SK-N-SH (cell line): ENCODE measurements around the gene C1QL4. TPM values are rescaled to one million over a fixed set of nuclear protein-coding genes. Genes with fewer than 3 reads are reported as not detected.
A peak's percentile ranks its signal among the peaks of the same experiment; 100 is the strongest.

Source experiments
- CTCF ChIA-PET: fragments of 300-600, 350-600 bp; formaldehyde crosslinking; extraction: SDS; loops from one replicate; lab custom pipeline; 2021; lab: Yijun Ruan, JAX
- POLR2A ChIA-PET: fragments of 350-600 bp; sonication (Branson Sonifier 250); formaldehyde crosslinking; extraction: SDS; loops from one replicate; lab custom pipeline; 2020; ENCODE audit warnings: antibody characterized with exemption, inconsistent platforms; lab: Yijun Ruan, JAX
- DNase-seq: peaks from one replicate; pipeline ENCODE4 v3.0.0; 2012
- H2AFZ ChIP-seq: fragments of 200-600 bp; sonication (generic); 2 replicates; pipeline ENCODE4 v1.8.1; 2016; ENCODE audit warnings: antibody characterized with exemption, mild to moderate bottlenecking, low read depth
- H3F3A ChIP-seq: fragments of 200-600 bp; sonication (generic); replicated peaks from 2 replicates; pipeline ENCODE3; 2016; ENCODE audit warnings: antibody characterized with exemption, mild to moderate bottlenecking; ENCODE audit not compliant: insufficient read depth
- H3K27ac ChIP-seq, 2 experiments: fragments of 200-500 bp in 1 of 2; fragments of 200-600 bp in 1 of 2; sonication (Bioruptor generic) in 1 of 2; sonication (generic), shearing (Covaris generic) in 1 of 2; 2 replicates each; pipeline versions ENCODE4 v1.5.1 to v1.6.1; 2014 to 2016; ENCODE audit warnings: low read depth in 2 of 2, inconsistent platforms in 1 of 2, low read length in 1 of 2, mild to moderate bottlenecking in 1 of 2, mixed read lengths in 1 of 2
- H3K27me3 ChIP-seq: fragments of 200-600 bp; sonication (generic), shearing (Covaris generic); 2 replicates; pipeline ENCODE4 v1.6.1; 2016; ENCODE audit warnings: mixed run types; ENCODE audit not compliant: insufficient read depth
- H3K36me3 ChIP-seq, 2 experiments: fragments of 200-500 bp in 1 of 2; fragments of 200-600 bp in 1 of 2; sonication (Bioruptor generic) in 1 of 2; sonication (generic) in 1 of 2; replicated peaks in 1 of 2; 2 replicates each; pipeline versions ENCODE3 to v1.5.1; 2014 to 2016; ENCODE audit warnings: low read length in 1 of 2, mild to moderate bottlenecking in 1 of 2; ENCODE audit not compliant: insufficient read depth in 2 of 2, control insufficient read depth in 1 of 2
- H3K4me1 ChIP-seq, 2 experiments: fragments of 200-500 bp in 1 of 2; fragments of 200-600 bp in 1 of 2; sonication (Bioruptor generic) in 1 of 2; sonication (generic), shearing (Covaris generic) in 1 of 2; 2 replicates each; pipeline versions ENCODE4 v1.5.1 to v1.6.1; 2014 to 2016; ENCODE audit warnings: low read depth in 1 of 2, low read length in 1 of 2, mixed run types in 1 of 2; ENCODE audit not compliant: insufficient read depth in 2 of 2, control insufficient read depth in 1 of 2
- H3K4me2 ChIP-seq: fragments of 200-600 bp; sonication (generic), shearing (Covaris generic); 2 replicates; pipeline ENCODE4 v1.6.1; 2017; ENCODE audit warnings: mixed run types
- H3K4me3 ChIP-seq, 2 experiments: fragments of 200-500 bp in 1 of 2; fragments of 200-600 bp in 1 of 2; sonication (Bioruptor generic) in 1 of 2; sonication (generic), shearing (Covaris generic) in 1 of 2; 2 replicates each; pipeline versions ENCODE4 v1.5.1 to v1.8.1; 2014 to 2016; ENCODE audit warnings: low read depth in 2 of 2, inconsistent platforms in 1 of 2, low read length in 1 of 2, mild to moderate bottlenecking in 1 of 2, mixed read lengths in 1 of 2, moderate library complexity in 1 of 2
- H3K79me2 ChIP-seq: fragments of 200-600 bp; sonication (generic); 2 replicates; pipeline ENCODE4 v1.8.1; 2017; ENCODE audit warnings: mild to moderate bottlenecking; ENCODE audit not compliant: insufficient read depth
- H3K9ac ChIP-seq: fragments of 200-600 bp; sonication (generic); 2 replicates; pipeline ENCODE4 v1.6.1; 2017; ENCODE audit warnings: mixed run types
- H3K9me2 ChIP-seq: fragments of 200-600 bp; sonication (generic); 2 replicates; pipeline ENCODE4 v1.6.1; 2017; ENCODE audit warnings: mixed run types
- H3K9me3 ChIP-seq: fragments of 200-600 bp; sonication (generic); 2 replicates; pipeline ENCODE4 v1.6.1; 2017; ENCODE audit warnings: mixed run types, mild to moderate bottlenecking, moderate library complexity
- H4K20me1 ChIP-seq: fragments of 200-600 bp; sonication (generic); 2 replicates; pipeline ENCODE4 v1.6.1; 2017; ENCODE audit warnings: mild to moderate bottlenecking, mixed run types; ENCODE audit not compliant: insufficient read depth
- CHD2 ChIP-seq: fragments of 150-350 bp; IDR thresholded peaks from 2 replicates; pipeline ENCODE4 v1.6.1; 2018; ENCODE audit warnings: low read length; ENCODE audit not compliant: partially characterized antibody
- CTCF ChIP-seq: fragments of 200-600 bp; sonication (generic); IDR thresholded peaks from 2 replicates; pipeline ENCODE4 v1.6.1; 2017; ENCODE audit warnings: antibody characterized with exemption, mild to moderate bottlenecking, moderate library complexity
- ELF1 ChIP-seq: IDR thresholded peaks from 2 replicates; pipeline ENCODE4 v1.4.0; 2012
- EP300 ChIP-seq, 2 experiments: IDR thresholded peaks; 2 replicates each; pipeline versions ENCODE4 v1.4.0 to v1.6.1; 2012; ENCODE audit warnings: borderline replicate concordance in 1 of 2, low read depth in 1 of 2, low read length in 1 of 2
- JUND ChIP-seq: IDR thresholded peaks from 2 replicates; pipeline ENCODE4 v1.4.0; 2012
- MAX ChIP-seq: IDR thresholded peaks from 2 replicates; pipeline ENCODE4 v1.4.0; 2012; ENCODE audit warnings: low read depth
- MXI1 ChIP-seq: IDR thresholded peaks from 2 replicates; pipeline ENCODE4 v1.6.1; 2012; ENCODE audit warnings: mild to moderate bottlenecking, low read depth, low read length, improper control_type of control experiment
- PBX3 ChIP-seq: IDR thresholded peaks from 2 replicates; pipeline ENCODE4; 2012
- RCOR1 ChIP-seq: fragments of 150-350 bp; IDR thresholded peaks from 2 replicates; pipeline ENCODE4 v1.6.1; 2017; ENCODE audit warnings: antibody characterized with exemption, low read length
- REST ChIP-seq: IDR thresholded peaks from 2 replicates; pipeline ENCODE4 v1.6.1; 2012; ENCODE audit warnings: mild to moderate bottlenecking, low read depth, low read length, moderate library complexity
- RXRA ChIP-seq: IDR thresholded peaks from 2 replicates; pipeline ENCODE4 v1.4.0; 2012; ENCODE audit warnings: low read depth, mild to moderate bottlenecking, borderline replicate concordance
- TAF1 ChIP-seq: IDR thresholded peaks from 2 replicates; pipeline ENCODE4 v1.6.1; 2012; ENCODE audit warnings: low read depth, mild to moderate bottlenecking, low read length, moderate library complexity, borderline replicate concordance
- TEAD4 ChIP-seq: IDR thresholded peaks from 2 replicates; pipeline ENCODE4 v1.4.0; 2012; ENCODE audit warnings: mild to moderate bottlenecking, borderline replicate concordance; ENCODE audit not compliant: insufficient read depth
- USF1 ChIP-seq: IDR thresholded peaks from 2 replicates; pipeline ENCODE4 v1.4.0; 2012; ENCODE audit warnings: low read depth, borderline replicate concordance
- ZBTB33 ChIP-seq: IDR thresholded peaks from 2 replicates; pipeline ENCODE4 v1.4.0; 2012; ENCODE audit warnings: low read depth, borderline replicate concordance
- WGBS: methylation state at CpG from one replicate; pipeline ENCODE4 v1.1.6; 2017; ENCODE audit warnings: low lambda C conversion rate; 5-methylcytosine and 5-hydroxymethylcytosine counted together
- polyA plus RNA-seq, 3 experiments: library from polyadenylated mRNA; depleted of rRNA; stranded (reverse); fragments of >200 nt; gene quantifications; 2 replicates each; pipeline ENCODE4 v1.2.3, GENCODE V29; 2012
- TF ChIP-seq, protein P1 (sequence below): fragments of 150-350 bp; IDR thresholded peaks from 2 replicates; pipeline ENCODE4 v1.6.1; 2016; ENCODE audit warnings: mild to moderate bottlenecking, low read depth, low read length
- TF ChIP-seq, protein P2 (sequence below): fragments of 150-350 bp; IDR thresholded peaks from 2 replicates; pipeline ENCODE4 v1.6.1; 2017; ENCODE audit warnings: antibody characterized with exemption, low read length, low read depth, borderline replicate concordance

The C1QL4 gene
- polyA plus RNA-seq (2012; rRNA removed), result 9.8 and 14.6 TPM in 2 replicates
- 6.4 and 10.9 TPM in 2 replicates for polyA plus RNA-seq (2012; cell fraction: cytosol; rRNA removed)
- 16.9 and 21.6 TPM in 2 replicates for polyA plus RNA-seq (2012; cell fraction: nucleus; rRNA removed)

DNA sequence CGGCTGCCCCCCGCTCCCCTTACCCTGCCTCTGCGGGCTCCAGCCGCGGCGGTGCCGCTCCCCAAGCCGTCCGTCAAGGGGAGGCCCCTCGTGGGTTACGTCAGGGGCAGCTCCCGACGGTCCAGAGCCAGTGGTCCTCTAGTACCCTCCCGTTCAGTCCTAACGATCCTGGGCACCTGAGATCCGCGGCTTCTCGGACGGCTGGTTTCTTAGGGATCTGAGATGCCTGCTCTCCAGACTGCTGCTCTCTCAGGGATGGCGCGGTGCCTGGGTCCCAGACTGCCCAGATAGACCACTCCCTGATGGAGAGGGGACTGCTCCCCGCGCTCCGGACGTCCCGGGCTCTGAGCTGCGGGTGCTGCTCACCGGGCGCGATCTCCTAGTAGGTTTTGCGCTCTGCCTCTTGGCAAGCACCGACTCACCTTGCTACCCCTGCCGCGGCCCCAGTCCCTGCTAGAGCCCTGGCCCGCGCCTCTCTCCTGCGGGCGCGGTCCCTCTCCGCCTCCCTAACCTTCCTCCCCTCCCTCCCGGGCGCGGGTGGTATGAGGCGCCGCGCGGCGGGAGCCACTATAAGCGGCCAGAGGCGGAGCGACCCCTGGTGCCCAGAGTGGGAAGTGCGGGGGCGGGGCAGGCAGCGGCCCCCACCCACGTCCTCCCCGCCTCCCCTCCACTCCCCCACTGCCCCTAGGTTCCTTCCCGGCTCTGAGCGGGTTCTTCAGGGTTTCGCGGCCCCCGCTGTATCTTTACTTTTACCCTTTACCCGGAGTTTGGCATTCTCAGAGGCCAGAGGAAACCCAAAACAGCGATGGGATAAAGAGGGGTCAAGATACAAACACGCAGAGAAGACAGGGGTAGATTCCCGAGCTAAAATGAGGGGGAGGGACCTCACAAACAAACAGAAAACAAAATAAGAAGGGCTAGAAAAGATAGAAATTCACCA, at the start of gene C1QL4:
TSS of gene C1QL4 (minus strand) at position 544 of the 940 bp plus-strand sequence. CDS start 711 bp downstream, outside the sequence.
- Histone ChIP-seq H3K27me3 (no peaks in the 10 kb centered on the region), H3K9me3 (no peaks in the 10 kb centered on the region), H4K20me1 (no peaks in the 10 kb centered on the region), H3K79me2 (no peaks in the 10 kb centered on the region), H3K9ac (peak within 1 kb of the TSS; percentile 77), H2AFZ (peak within 1 kb of the TSS; percentile 98), H3K4me1 (peaks cover 0 to 9% of the 10 kb centered on the region in 2 experiments; a peak in 1 of 4 replicates), H3K36me3 (no peaks in the 10 kb centered on the region), H3K4me2 (peak within 1 kb of the TSS; percentile 99), H3K4me3 (peak within 1 kb of the TSS; percentile 69 to 97), H3K27ac (no peak within 1 kb of the TSS), H3F3A (peaks cover 17% of the 10 kb centered on the region), H3K9me2 (no peaks in the 10 kb centered on the region)
- ChIA-PET POLR2A (interaction anchor here (0.9 to 2.6 kb wide), 3 partner anchors 10 to 44 kb away, joined by 3 to 8 read pairs (median 6); partner anchors contain the start of genes DNAJC22 and TROAP), CTCF (interaction anchor here (0.6 to 15.9 kb wide), 28 partner anchors 10 to 275 kb away, joined by 3 to 658 read pairs (median 4); partner anchors contain the start of genes DNAJC22, PRPH and TROAP)
- peak; percentile 99 for DNase-seq
- WGBS, result 5% methylated on average over 32 of the region's 65 CpGs
- TF ChIP-seq CTCF (peak; percentile 84), PBX3 (no peak), ELF1 (no peak), REST (no peak), USF1 (no peak), MAX (no peak), EP300 (IDR thresholded peaks at IDR 0.05; ENCODE audit: borderline replicate concordance in 1 of 2, low read depth in 1 of 2, low read length in 1 of 2) (no peak), RCOR1 (0 out of 2 replicates have a peak, but pooled peaks have one; percentile 28), ZBTB33 (no peak), CHD2 (peak; percentile 17), JUND (no peak), TEAD4 (no peak), RXRA (no peak), TAF1 (peak; percentile 72), MXI1 (0 out of 2 replicates have a peak, but pooled peaks have one; percentile 25)
- TF ChIP-seq, protein P1, sequence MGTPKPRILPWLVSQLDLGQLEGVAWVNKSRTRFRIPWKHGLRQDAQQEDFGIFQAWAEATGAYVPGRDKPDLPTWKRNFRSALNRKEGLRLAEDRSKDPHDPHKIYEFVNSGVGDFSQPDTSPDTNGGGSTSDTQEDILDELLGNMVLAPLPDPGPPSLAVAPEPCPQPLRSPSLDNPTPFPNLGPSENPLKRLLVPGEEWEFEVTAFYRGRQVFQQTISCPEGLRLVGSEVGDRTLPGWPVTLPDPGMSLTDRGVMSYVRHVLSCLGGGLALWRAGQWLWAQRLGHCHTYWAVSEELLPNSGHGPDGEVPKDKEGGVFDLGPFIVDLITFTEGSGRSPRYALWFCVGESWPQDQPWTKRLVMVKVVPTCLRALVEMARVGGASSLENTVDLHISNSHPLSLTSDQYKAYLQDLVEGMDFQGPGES, result no peak
- TF ChIP-seq, protein P2, sequence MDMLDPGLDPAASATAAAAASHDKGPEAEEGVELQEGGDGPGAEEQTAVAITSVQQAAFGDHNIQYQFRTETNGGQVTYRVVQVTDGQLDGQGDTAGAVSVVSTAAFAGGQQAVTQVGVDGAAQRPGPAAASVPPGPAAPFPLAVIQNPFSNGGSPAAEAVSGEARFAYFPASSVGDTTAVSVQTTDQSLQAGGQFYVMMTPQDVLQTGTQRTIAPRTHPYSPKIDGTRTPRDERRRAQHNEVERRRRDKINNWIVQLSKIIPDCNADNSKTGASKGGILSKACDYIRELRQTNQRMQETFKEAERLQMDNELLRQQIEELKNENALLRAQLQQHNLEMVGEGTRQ, result no peak
